Measurements from ENCODE around the gene RAB8B. TPM values are rescaled to one million over a fixed set of nuclear protein-coding genes. Genes with fewer than 3 reads are reported as not detected.

RAB8B gene
- total and polyA plus RNA-seq, 2 of the 13 experiments (the other 11 are each of a cell fraction or from before 2014, with no cell fraction given), result 6.8 to 14.2 TPM

DNA sequence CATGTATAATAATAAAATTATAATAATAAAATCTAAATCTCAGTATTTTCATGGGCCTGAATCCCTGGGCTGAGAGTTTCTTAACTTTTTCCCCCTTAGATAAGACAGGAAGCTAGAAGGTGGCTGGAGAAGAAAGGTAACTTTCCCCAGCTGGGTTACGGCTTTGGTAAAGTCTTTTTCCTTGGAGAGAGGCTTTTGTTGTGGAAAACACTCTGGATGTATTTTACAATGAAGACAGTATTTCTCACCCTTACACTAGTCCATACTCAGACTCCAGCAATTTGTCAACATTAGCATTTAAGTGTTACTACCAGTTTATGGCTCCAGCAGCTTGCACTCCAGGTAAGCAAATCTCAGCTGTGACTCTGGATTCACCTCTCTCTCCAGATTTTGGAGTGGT, 122.9 kb downstream of the RAB8B start:
- no peak for DNase-seq (ENCODE audit: low spot score)
- CTCF ChIA-PET (ENCODE audit: low intra/inter-chr PET ratio, low total read pairs), result no interaction called here
- Histone ChIP-seq H3K27ac (ENCODE audit: extremely low read length, insufficient read depth, low read length) (no peak overlapping the region), H3K4me3 (replicated peaks in 1 of 3; ENCODE audit: insufficient read depth in 1 of 3, low read depth in 2 of 3, low read length in 3 of 3) (no peak overlapping the region), H3K4me1 (ENCODE audit: insufficient read depth, low read length) (no peaks in the 10 kb centered on the region), H3K4me2 (ENCODE audit: low read depth, low read length) (no peak overlapping the region), H4K20me1 (ENCODE audit: insufficient read depth, low read length) (no peaks in the 10 kb centered on the region), H3K27me3 (ENCODE audit: control insufficient read depth in 1 of 2, insufficient read depth in 2 of 2, low read length in 2 of 2) (peaks cover 1 to 12% of the 10 kb centered on the region in 2 experiments; a peak in 3 of 5 replicates), H2AFZ (ENCODE audit: low read length) (no peak overlapping the region), H3K9me3 (ENCODE audit: low read length) (no peaks in the 10 kb centered on the region), H3K9ac (ENCODE audit: insufficient read depth, low read depth, low read length) (no peak overlapping the region), H3K36me3 (replicated peaks in 1 of 2; ENCODE audit: control insufficient read depth in 1 of 2, insufficient read depth in 2 of 2, low read length in 2 of 2) (no peaks in the 10 kb centered on the region), H3K79me2 (ENCODE audit: insufficient read depth, low read length) (no peaks in the 10 kb centered on the region)
- no peak for ATAC-seq
- WGBS (ENCODE audit: low lambda C conversion rate), result 95% methylated on average over 1 of the region's 1 CpG
- FAIRE-seq, result no peak
- intact Hi-C loops (cut with micrococcal nuclease; ENCODE audit: unreplicated experiment), result no loop called here
- no peak for TF ChIP-seq DMAP1 (CRISPR knock-in tag; IDR thresholded peaks at IDR 0.05)
- TF ChIP-seq, protein P1, sequence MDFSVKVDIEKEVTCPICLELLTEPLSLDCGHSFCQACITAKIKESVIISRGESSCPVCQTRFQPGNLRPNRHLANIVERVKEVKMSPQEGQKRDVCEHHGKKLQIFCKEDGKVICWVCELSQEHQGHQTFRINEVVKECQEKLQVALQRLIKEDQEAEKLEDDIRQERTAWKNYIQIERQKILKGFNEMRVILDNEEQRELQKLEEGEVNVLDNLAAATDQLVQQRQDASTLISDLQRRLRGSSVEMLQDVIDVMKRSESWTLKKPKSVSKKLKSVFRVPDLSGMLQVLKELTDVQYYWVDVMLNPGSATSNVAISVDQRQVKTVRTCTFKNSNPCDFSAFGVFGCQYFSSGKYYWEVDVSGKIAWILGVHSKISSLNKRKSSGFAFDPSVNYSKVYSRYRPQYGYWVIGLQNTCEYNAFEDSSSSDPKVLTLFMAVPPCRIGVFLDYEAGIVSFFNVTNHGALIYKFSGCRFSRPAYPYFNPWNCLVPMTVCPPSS (IDR thresholded peaks at IDR 0.05), result no peak
- BruUV-seq (replicated peaks), result no TSS peak
- in situ Hi-C loops (cut with HindIII; ENCODE audit: extremely low pct_ligation_motif_present, low pct_unique_long_range_greater_than_20kb), result no loop called here
- POLR2A ChIA-PET, result no interaction called here

GRCh38 chr15:63313825-63314224, 124.4 kb downstream of the RAB8B start:
- Histone ChIP-seq H3K9ac (ENCODE audit: insufficient read depth, low read depth, low read length) (no peak overlapping the region), H3K9me3 (ENCODE audit: low read length) (no peaks in the 10 kb centered on the region), H3K79me2 (ENCODE audit: insufficient read depth, low read length) (no peaks in the 10 kb centered on the region), H3K36me3 (replicated peaks in 1 of 2; ENCODE audit: control insufficient read depth in 1 of 2, insufficient read depth in 2 of 2, low read length in 2 of 2) (no peaks in the 10 kb centered on the region), H3K4me2 (ENCODE audit: low read depth, low read length) (no peak overlapping the region), H3K27ac (ENCODE audit: extremely low read length, insufficient read depth, low read length) (no peak overlapping the region), H3K4me1 (ENCODE audit: insufficient read depth, low read length) (0 out of 2 replicates have a peak, but pooled peaks cover 5% of the 10 kb centered on the region), H2AFZ (ENCODE audit: low read length) (no peak overlapping the region), H4K20me1 (ENCODE audit: insufficient read depth, low read length) (no peaks in the 10 kb centered on the region), H3K27me3 (ENCODE audit: control insufficient read depth in 1 of 2, insufficient read depth in 2 of 2, low read length in 2 of 2) (peaks cover 0 to 12% of the 10 kb centered on the region in 2 experiments; a peak in 3 of 5 replicates), H3K4me3 (replicated peaks in 1 of 3; ENCODE audit: insufficient read depth in 1 of 3, low read depth in 2 of 3, low read length in 3 of 3) (no peak overlapping the region)
- FAIRE-seq, result no peak
- WGBS (ENCODE audit: low lambda C conversion rate), result 14% methylated on average over 4 of the region's 4 CpGs
- no peak for ATAC-seq
- ChIA-PET CTCF (ENCODE audit: low intra/inter-chr PET ratio, low total read pairs) (no interaction called here), POLR2A (no interaction called here)
- intact Hi-C loops (cut with micrococcal nuclease; ENCODE audit: unreplicated experiment), result no loop called here
- no TSS peak for BruUV-seq (replicated peaks)
- in situ Hi-C loops (cut with HindIII; ENCODE audit: extremely low pct_ligation_motif_present, low pct_unique_long_range_greater_than_20kb), result no loop called here
- no peak for DNase-seq (ENCODE audit: low spot score)
- TF ChIP-seq EED (CRISPR knock-in tag; IDR thresholded peaks at IDR 0.05), result no peak
- TF ChIP-seq NFYB (CRISPR knock-in tag; IDR thresholded peaks at IDR 0.05), result no peak
- TF ChIP-seq ZNF777 (CRISPR knock-in tag; IDR thresholded peaks at IDR 0.05), result no peak
- no peak for TF ChIP-seq ZNF501 (CRISPR knock-in tag; IDR thresholded peaks at IDR 0.05)
- no peak for TF ChIP-seq IRF2 (CRISPR knock-in tag; IDR thresholded peaks at IDR 0.05)
- TF ChIP-seq, protein P2, sequence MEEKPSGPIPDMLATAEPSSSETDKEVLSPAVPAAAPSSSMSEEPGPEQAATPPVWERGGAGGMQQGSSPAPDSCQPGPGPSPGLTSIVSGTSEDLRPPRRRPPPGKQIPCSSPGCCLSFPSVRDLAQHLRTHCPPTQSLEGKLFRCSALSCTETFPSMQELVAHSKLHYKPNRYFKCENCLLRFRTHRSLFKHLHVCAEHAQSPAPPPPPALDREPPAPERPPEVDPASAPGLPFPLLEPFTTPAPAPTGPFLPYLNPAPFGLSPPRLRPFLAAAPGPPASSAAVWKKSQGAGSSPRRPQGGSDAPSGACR (CRISPR knock-in tag; IDR thresholded peaks at IDR 0.05), result no peak
- TF ChIP-seq ZNF367 (CRISPR knock-in tag; IDR thresholded peaks at IDR 0.05; ENCODE audit: borderline replicate concordance), result no peak
- no peak for TF ChIP-seq SOX13 (IDR thresholded peaks at IDR 0.05)
- no peak for TF ChIP-seq SOX13 (CRISPR knock-in tag; conservative IDR thresholded peaks at IDR 0.05 in 1 of 2, IDR thresholded peaks at IDR 0.05 in 1 of 2)
- TF ChIP-seq SALL2 (CRISPR knock-in tag; IDR thresholded peaks at IDR 0.05), result no peak
- no peak for TF ChIP-seq MTF1 (CRISPR knock-in tag; IDR thresholded peaks at IDR 0.05)
- TF ChIP-seq TOE1 (CRISPR knock-in tag; IDR thresholded peaks at IDR 0.05), result no peak
- no peak for TF ChIP-seq ZNF430 (CRISPR knock-in tag; IDR thresholded peaks at IDR 0.05)
- TF ChIP-seq ZNF574 (CRISPR knock-in tag; IDR thresholded peaks at IDR 0.05), result no peak
- TF ChIP-seq CREB1 (IDR thresholded peaks at IDR 0.05), result no peak
- TF ChIP-seq CREB1 (CRISPR knock-in tag; IDR thresholded peaks at IDR 0.05), result no peak

Measured in HepG2 (cell line).